K562 (cell line): ENCODE results near the gene SLC18A3.

Experiments used
- BMI1 ChIP-seq: fragments of 150-350 bp; IDR thresholded peaks from 2 replicates; pipeline ENCODE4 v1.6.1; 2014; ENCODE audit warnings: low read length
- CC2D1A ChIP-seq: fragments of 450-650 bp; IDR thresholded peaks from 2 replicates; pipeline ENCODE4 v1.6.1; 2017; ENCODE audit warnings: mild to moderate bottlenecking
- EP300 ChIP-seq: IDR thresholded peaks from 2 replicates; pipeline ENCODE4 v1.6.1; 2012; ENCODE audit warnings: low read length, improper control_type of control experiment
- STAG1 ChIP-seq: sonication (generic); formaldehyde crosslinking; IDR thresholded peaks from 2 replicates; pipeline ENCODE4 v1.5.0; 2020; ENCODE audit warnings: missing genetic modification reagents, borderline replicate concordance
- TBP ChIP-seq: optimal IDR thresholded peaks from 2 replicates; pipeline ENCODE3; 2011; ENCODE audit warnings: low read depth, low read length, improper control_type of control experiment
- TF ChIP-seq, protein P1 (sequence below): IDR thresholded peaks from 2 replicates; pipeline ENCODE4 v1.6.1; 2012; ENCODE audit warnings: low read depth, low read length, improper control_type of control experiment, borderline replicate concordance

DNA sequence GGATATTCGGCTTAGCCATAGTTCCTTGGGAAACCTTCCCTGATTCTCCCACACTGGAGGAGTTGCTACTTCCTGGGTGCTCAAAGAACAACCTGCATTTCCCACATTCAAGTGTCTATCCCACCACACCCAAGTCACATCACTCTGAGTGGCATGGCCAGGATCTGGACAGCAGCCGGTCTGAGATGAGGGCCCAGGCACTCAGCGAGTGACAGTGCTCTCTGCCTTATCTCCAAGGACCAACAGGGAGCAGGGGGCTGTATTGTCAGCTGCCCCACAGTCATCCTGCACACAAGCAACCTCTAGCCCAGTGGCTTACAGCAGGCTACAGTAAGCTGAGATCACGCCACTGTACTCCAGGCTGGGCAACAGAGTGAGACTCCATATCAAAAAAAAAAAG, 16.1 kb upstream of the SLC18A3 start:
- TF ChIP-seq STAG1: no peak
- TF ChIP-seq CC2D1A: no peak
- no peak for TF ChIP-seq EP300
- TF ChIP-seq, protein P1, sequence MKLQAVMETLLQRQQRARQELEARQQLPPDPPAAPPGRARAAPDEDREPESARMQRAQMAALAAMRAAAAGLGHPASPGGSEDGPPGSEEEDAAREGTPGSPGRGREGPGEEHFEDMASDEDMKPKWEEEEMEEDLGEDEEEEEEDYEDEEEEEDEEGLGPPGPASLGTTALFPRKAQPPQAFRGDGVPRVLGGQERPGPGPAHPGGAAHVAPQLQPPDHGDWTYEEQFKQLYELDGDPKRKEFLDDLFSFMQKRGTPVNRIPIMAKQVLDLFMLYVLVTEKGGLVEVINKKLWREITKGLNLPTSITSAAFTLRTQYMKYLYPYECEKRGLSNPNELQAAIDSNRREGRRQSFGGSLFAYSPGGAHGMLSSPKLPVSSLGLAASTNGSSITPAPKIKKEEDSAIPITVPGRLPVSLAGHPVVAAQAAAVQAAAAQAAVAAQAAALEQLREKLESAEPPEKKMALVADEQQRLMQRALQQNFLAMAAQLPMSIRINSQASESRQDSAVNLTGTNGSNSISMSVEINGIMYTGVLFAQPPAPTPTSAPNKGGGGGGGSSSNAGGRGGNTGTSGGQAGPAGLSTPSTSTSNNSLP: no peak
- TF ChIP-seq TBP: no peak
- TF ChIP-seq BMI1: no peak
